ENCODE measurements around the gene CACNA1C. TPM values are rescaled to one million over a fixed set of nuclear protein-coding genes. Genes with fewer than 3 reads are reported as not detected.

CACNA1C gene
- total RNA-seq, 2 experiments from 2014 or later: 0.69 to 1.4 TPM

- Histone ChIP-seq H4K20me1 (ENCODE audit: insufficient read depth, low read length) (no peaks in the 10 kb centered on the region), H3K36me3 (ENCODE audit: insufficient read depth, low read length) (no peaks in the 10 kb centered on the region), H3K4me1 (ENCODE audit: insufficient read depth, low read length, poor library complexity, severe bottlenecking) (no peaks in the 10 kb centered on the region), H3K79me2 (ENCODE audit: insufficient read depth, low read depth, low read length) (no peaks in the 10 kb centered on the region), H3K9me2 (ENCODE audit: insufficient read depth, low read length) (no peaks in the 10 kb centered on the region), H3K9me3 (ENCODE audit: low read length) (no peaks in the 10 kb centered on the region), H3K4me2 (ENCODE audit: low read length) (no peak overlapping the region), H3K4me3 (ENCODE audit: low read depth, low read length, poor library complexity, severe bottlenecking) (no peak overlapping the region), H3K27ac (ENCODE audit: low read depth, low read length, poor library complexity, severe bottlenecking) (no peak overlapping the region), H2AFZ (ENCODE audit: low read length) (no peak overlapping the region)
- POLR2A ChIA-PET: no interaction called here
- CTCF ChIA-PET (ENCODE audit: unreplicated experiment): no interaction called here
- BruUV-seq (replicated peaks): no TSS peak
- intact Hi-C loops (cut with micrococcal nuclease; ENCODE audit: unreplicated experiment): no loop called here
- TF ChIP-seq CTCF (conservative IDR thresholded peaks at IDR 0.05; ENCODE audit: low read length): no peak
- no peak for TF ChIP-seq EZH2phosphoT487 (IDR thresholded peaks at IDR 0.05; ENCODE audit: borderline replicate concordance, low read depth, low read length)
- DNase-seq (ENCODE audit: low spot score): no peak
Observed at GRCh38 chr12:2548081-2548480, 495.3 kb downstream of the CACNA1C start.

- Histone ChIP-seq H3K9me3 (ENCODE audit: low read length) (no peaks in the 10 kb centered on the region), H3K79me2 (ENCODE audit: insufficient read depth, low read depth, low read length) (no peaks in the 10 kb centered on the region), H4K20me1 (ENCODE audit: insufficient read depth, low read length) (no peaks in the 10 kb centered on the region), H3K4me1 (ENCODE audit: insufficient read depth, low read length, poor library complexity, severe bottlenecking) (no peaks in the 10 kb centered on the region), H3K27ac (ENCODE audit: low read depth, low read length, poor library complexity, severe bottlenecking) (no peak overlapping the region), H3K9me2 (ENCODE audit: insufficient read depth, low read length) (no peaks in the 10 kb centered on the region), H2AFZ (ENCODE audit: low read length) (no peak overlapping the region), H3K4me3 (ENCODE audit: low read depth, low read length, poor library complexity, severe bottlenecking) (no peak overlapping the region), H3K4me2 (ENCODE audit: low read length) (no peak overlapping the region), H3K36me3 (ENCODE audit: insufficient read depth, low read length) (no peaks in the 10 kb centered on the region)
- CTCF ChIA-PET (ENCODE audit: unreplicated experiment): no interaction called here
- TF ChIP-seq CTCF (conservative IDR thresholded peaks at IDR 0.05; ENCODE audit: low read length): no peak
- no peak for TF ChIP-seq EZH2phosphoT487 (IDR thresholded peaks at IDR 0.05; ENCODE audit: borderline replicate concordance, low read depth, low read length)
- intact Hi-C loops (cut with micrococcal nuclease; ENCODE audit: unreplicated experiment): no loop called here
- POLR2A ChIA-PET: no interaction called here
- BruUV-seq (replicated peaks): no TSS peak
- DNase-seq (ENCODE audit: low spot score): no peak
Observed at GRCh38 chr12:2550561-2551411, 498.0 kb downstream of the CACNA1C start.

GRCh38 chr12:2551412-2551900, 498.7 kb downstream of the CACNA1C start:
- intact Hi-C loops (cut with micrococcal nuclease; ENCODE audit: unreplicated experiment): no loop called here
- ChIA-PET CTCF (ENCODE audit: unreplicated experiment) (no interaction called here), POLR2A (interaction anchor here (0.6 kb wide), 1 partner anchor 122 kb away, joined by 4 read pairs; no protein-coding TSS in a partner anchor)
- no peaks in the 10 kb centered on the region for H3K9me3 ChIP-seq (ENCODE audit: low read length)
- no peaks in the 10 kb centered on the region for H3K9me2 ChIP-seq (ENCODE audit: insufficient read depth, low read length)
- H3K4me2 ChIP-seq (ENCODE audit: low read length): no peak overlapping the region
- no peak overlapping the region for H2AFZ ChIP-seq (ENCODE audit: low read length)
- no peak overlapping the region for H3K27ac ChIP-seq (ENCODE audit: low read depth, low read length, poor library complexity, severe bottlenecking)
- no peaks in the 10 kb centered on the region for H3K4me1 ChIP-seq (ENCODE audit: insufficient read depth, low read length, poor library complexity, severe bottlenecking)
- DNase-seq (ENCODE audit: low spot score): no peak
- TF ChIP-seq EZH2phosphoT487 (IDR thresholded peaks at IDR 0.05; ENCODE audit: borderline replicate concordance, low read depth, low read length): no peak
- no peak for TF ChIP-seq CTCF (conservative IDR thresholded peaks at IDR 0.05; ENCODE audit: low read length)
- H3K4me3 ChIP-seq (ENCODE audit: low read depth, low read length, poor library complexity, severe bottlenecking): no peak overlapping the region
- H4K20me1 ChIP-seq (ENCODE audit: insufficient read depth, low read length): no peaks in the 10 kb centered on the region
- H3K36me3 ChIP-seq (ENCODE audit: insufficient read depth, low read length): no peaks in the 10 kb centered on the region
- no peaks in the 10 kb centered on the region for H3K79me2 ChIP-seq (ENCODE audit: insufficient read depth, low read depth, low read length)
- no TSS peak for BruUV-seq (replicated peaks)
